ENCODE measurements around the gene SLC9A1.
A peak's percentile ranks its signal among the peaks of the same experiment; 100 is the strongest.
"Not testable (repeated sequence)": the region's sequence is repeated elsewhere in the genome, so short reads cannot be mapped to it uniquely, and the experiment has no call there.

The SLC9A1 gene

GRCh38 chr1:27130798-27131197, 24.1 kb downstream of the SLC9A1 start:
- DNase-seq: no peak

- no peak for DNase-seq
These were observed 25.7 kb downstream of the SLC9A1 start for GRCh38 chr1:27129225-27129624.

GRCh38 chr1:27127419-27127818, 27.5 kb downstream of the SLC9A1 start:
- DNase-seq: no peak

- no peak for DNase-seq
These were observed 28.5 kb downstream of the SLC9A1 start for GRCh38 chr1:27126391-27126790.

GRCh38 chr1:27125125-27125524, 29.8 kb downstream of the SLC9A1 start:
- DNase-seq: not testable (repeated sequence)

- DNase-seq: no peak
These were observed 30.5 kb downstream of the SLC9A1 start for GRCh38 chr1:27124405-27124804.

- no peak for DNase-seq
These were observed 32.3 kb downstream of the SLC9A1 start for GRCh38 chr1:27122652-27123051.

GRCh38 chr1:27120854-27121253, 34.1 kb downstream of the SLC9A1 start:
- DNase-seq: no peak

- no peak for DNase-seq
These were observed 36.6 kb downstream of the SLC9A1 start for GRCh38 chr1:27118440-27118689.

- DNase-seq: no peak
These were observed 37.0 kb downstream of the SLC9A1 start for GRCh38 chr1:27117733-27118439.

GRCh38 chr1:27116697-27117096, 38.2 kb downstream of the SLC9A1 start:
- no peak for DNase-seq

- DNase-seq: no peak
These were observed 38.7 kb downstream of the SLC9A1 start for GRCh38 chr1:27116232-27116631.

- DNase-seq: no peak
These were observed 40.4 kb downstream of the SLC9A1 start for GRCh38 chr1:27114546-27114945.

- DNase-seq: no peak
These were observed 41.1 kb downstream of the SLC9A1 start for GRCh38 chr1:27113861-27114260.

- DNase-seq: peak; percentile 83
These were observed 43.0 kb downstream of the SLC9A1 start for GRCh38 chr1:27111626-27112573.

- DNase-seq: peak; percentile 41
These were observed 45.7 kb downstream of the SLC9A1 start for GRCh38 chr1:27109103-27109822.

- no peak for DNase-seq
These were observed 46.3 kb downstream of the SLC9A1 start for GRCh38 chr1:27108588-27108987.

- no peak for DNase-seq
These were observed 48.2 kb downstream of the SLC9A1 start for GRCh38 chr1:27106561-27107323.

- DNase-seq: no peak
These were observed 49.9 kb downstream of the SLC9A1 start for GRCh38 chr1:27105018-27105417.

- DNase-seq: no peak
These were observed 51.4 kb downstream of the SLC9A1 start for GRCh38 chr1:27103498-27103897.

GRCh38 chr1:27102707-27103468, 52.0 kb downstream of the SLC9A1 start:
- DNase-seq: peak; percentile 84

GRCh38 chr1:27102134-27102706, 52.7 kb downstream of the SLC9A1 start:
- no peak for DNase-seq

Data from stimulated activated CD4-positive, alpha-beta T cell treated with anti-CD3 and anti-CD28 coated beads, Interleukin-15, amount 100 ng/mL, for 24 hours (primary cell).